Endothelial cell (in vitro differentiated cells): Measurements from ENCODE around the gene THOC7. TPM values are rescaled to one million over a fixed set of nuclear protein-coding genes. Genes with fewer than 3 reads are reported as not detected.

ENCODE experiments used
- DNase-seq: peaks from one replicate; pipeline ENCODE4 v3.0.0; 2021; ENCODE audit warnings: low spot score
- H3K27ac Mint-ChIP-seq: one replicate; pipeline ENCODE4 v1.8.0; 2021; ENCODE audit warnings: mixed read lengths, inconsistent platforms; ENCODE audit not compliant: unreplicated experiment
- H3K27me3 Mint-ChIP-seq: one replicate; pipeline ENCODE4 v1.8.0; 2021; ENCODE audit warnings: mild to moderate bottlenecking, moderate library complexity, mixed read lengths, inconsistent platforms; ENCODE audit not compliant: unreplicated experiment
- H3K36me3 Mint-ChIP-seq: one replicate; pipeline ENCODE4 v1.8.0; 2021; ENCODE audit warnings: mild to moderate bottlenecking, low read depth, mixed read lengths, inconsistent platforms; ENCODE audit not compliant: unreplicated experiment
- H3K4me1 Mint-ChIP-seq: one replicate; pipeline ENCODE4 v1.8.0; 2021; ENCODE audit warnings: mild to moderate bottlenecking, mixed read lengths, inconsistent platforms; ENCODE audit not compliant: unreplicated experiment
- H3K4me3 Mint-ChIP-seq: one replicate; pipeline ENCODE4 v1.8.0; 2021; ENCODE audit warnings: mild to moderate bottlenecking, mixed read lengths, inconsistent platforms; ENCODE audit not compliant: unreplicated experiment
- H3K9me3 Mint-ChIP-seq: one replicate; pipeline ENCODE4 v1.8.0; 2021; ENCODE audit warnings: mixed read lengths, inconsistent platforms; ENCODE audit not compliant: unreplicated experiment
- CTCF ChIP-seq: fragments of 200-600 bp; sonication (generic); IDR thresholded peaks from one replicate; pipeline ENCODE4 v1.5.0; 2021; ENCODE audit warnings: antibody characterized with exemption; ENCODE audit not compliant: unreplicated experiment
- total RNA-seq: library from RNA; stranded (reverse); fragmentation: NEBNext Ultra II Directional; extraction: Animal tissue kit (Norgen Biotek cat#: 25700); gene quantifications from one replicate; pipeline ENCODE4 v1.2.1, GENCODE V29; 2021; ENCODE audit not compliant: unreplicated experiment

Gene THOC7
- total RNA-seq, 1 donor from 2014 or later: 47.3 TPM

GRCh38 chr3:63798949-63799348, 64.7 kb downstream of the THOC7 start:
- H3K36me3 Mint-ChIP-seq: no peaks in the 10 kb centered on the region
- no peak overlapping the region for H3K27ac Mint-ChIP-seq
- H3K27me3 Mint-ChIP-seq: no peaks in the 10 kb centered on the region
- no peak overlapping the region for H3K4me3 Mint-ChIP-seq
- H3K4me1 Mint-ChIP-seq: no peaks in the 10 kb centered on the region
- DNase-seq: no peak
- H3K9me3 Mint-ChIP-seq: no peaks in the 10 kb centered on the region
- no peak for TF ChIP-seq CTCF

- no peaks in the 10 kb centered on the region for H3K27me3 Mint-ChIP-seq
- no peak overlapping the region for H3K4me3 Mint-ChIP-seq
- no peak for TF ChIP-seq CTCF
- H3K9me3 Mint-ChIP-seq: no peaks in the 10 kb centered on the region
- H3K4me1 Mint-ChIP-seq: no peaks in the 10 kb centered on the region
- no peaks in the 10 kb centered on the region for H3K36me3 Mint-ChIP-seq
- H3K27ac Mint-ChIP-seq: no peak overlapping the region
- no peak for DNase-seq
Observed at GRCh38 chr3:63798544-63798943, 65.1 kb downstream of the THOC7 start.

GRCh38 chr3:63795438-63795837, 68.2 kb downstream of the THOC7 start:
- DNase-seq: no peak
- Mint-ChIP-seq H3K9me3 (no peaks in the 10 kb centered on the region), H3K4me1 (no peaks in the 10 kb centered on the region), H3K4me3 (no peak overlapping the region), H3K27ac (no peak overlapping the region), H3K36me3 (no peaks in the 10 kb centered on the region), H3K27me3 (no peaks in the 10 kb centered on the region)
- no peak for TF ChIP-seq CTCF

- no peak for TF ChIP-seq CTCF
- Mint-ChIP-seq H3K36me3 (no peaks in the 10 kb centered on the region), H3K4me1 (peaks cover 3% of the 10 kb centered on the region), H3K27me3 (no peaks in the 10 kb centered on the region), H3K27ac (no peak overlapping the region), H3K4me3 (no peak overlapping the region), H3K9me3 (no peaks in the 10 kb centered on the region)
- no peak for DNase-seq
Observed at GRCh38 chr3:63791974-63792373, 71.6 kb downstream of the THOC7 start.

Other genes starting within 250 kb of the THOC7 start
- not detected for gene SNTN, start 211.1 kb downstream of the THOC7 start, total RNA-seq
- gene C3orf49, start 44.5 kb downstream of the THOC7 start, total RNA-seq: not detected
- gene ATXN7, start 62 bp upstream of the THOC7 start, total RNA-seq: 21.0 TPM
- not detected for gene SCAANT1, start 48.6 kb upstream of the THOC7 start, total RNA-seq
- 87.0 TPM for gene PSMD6, start 159.7 kb upstream of the THOC7 start, total RNA-seq